Astrocyte (in vitro differentiated cells and primary cell): ENCODE results near the gene FGF9. TPM values are rescaled to one million over a fixed set of nuclear protein-coding genes. Genes with fewer than 3 reads are reported as not detected.

Source experiments
- DNase-seq: peaks from one replicate; pipeline ENCODE4 v3.0.0-alpha.2; 2010; ENCODE audit warnings: low read depth
- FAIRE-seq: peaks from 2 replicates; lab custom pipeline; 2011; peaks lifted over from hg19 to GRCh38; lab: Jason Lieb, UNC
- H2AFZ ChIP-seq: 2 replicates; pipeline ENCODE4 v1.6.0; 2012; ENCODE audit warnings: low read depth, low read length, inconsistent platforms
- H3K27ac ChIP-seq: 2 replicates; pipeline ENCODE4 v1.5.1; 2011; ENCODE audit warnings: low read depth, low read length, inconsistent platforms
- H3K27me3 ChIP-seq: 2 replicates; pipeline ENCODE4 v1.6.0; 2011; ENCODE audit warnings: low read length, inconsistent platforms; ENCODE audit not compliant: insufficient read depth
- H3K36me3 ChIP-seq: 2 replicates; pipeline ENCODE4 v1.5.1; 2011; ENCODE audit warnings: low read length, inconsistent platforms; ENCODE audit not compliant: insufficient read depth
- H3K4me1 ChIP-seq: 2 replicates; pipeline ENCODE4 v1.5.1; 2011; ENCODE audit warnings: low read length, inconsistent platforms; ENCODE audit not compliant: insufficient read depth
- H3K4me2 ChIP-seq: 2 replicates; pipeline ENCODE4 v1.6.0; 2012; ENCODE audit warnings: low read length, inconsistent platforms
- H3K4me3 ChIP-seq: 2 replicates; pipeline ENCODE4 v1.5.1; 2011; ENCODE audit warnings: low read depth, mild to moderate bottlenecking, low read length, inconsistent platforms; ENCODE audit not compliant: insufficient read depth
- H3K79me2 ChIP-seq: 2 replicates; pipeline ENCODE4 v1.6.0; 2012; ENCODE audit warnings: mild to moderate bottlenecking, low read length, inconsistent platforms; ENCODE audit not compliant: insufficient read depth
- H3K9ac ChIP-seq: 2 replicates; pipeline ENCODE4 v1.6.0; 2012; ENCODE audit warnings: mild to moderate bottlenecking, low read length, inconsistent platforms
- H3K9me3 ChIP-seq: 2 replicates; pipeline ENCODE4 v1.5.1; 2012; ENCODE audit warnings: low read depth, mild to moderate bottlenecking, low read length, inconsistent platforms; ENCODE audit not compliant: insufficient read depth
- H4K20me1 ChIP-seq: 2 replicates; pipeline ENCODE4 v1.6.0; 2012; ENCODE audit warnings: low read length, inconsistent platforms; ENCODE audit not compliant: insufficient read depth
- H3K27ac Mint-ChIP-seq: one replicate; pipeline ENCODE4 v1.8.0; 2021; ENCODE audit warnings: mild to moderate bottlenecking, mixed read lengths; ENCODE audit not compliant: unreplicated experiment
- H3K27me3 Mint-ChIP-seq: one replicate; pipeline ENCODE4 v1.8.0; 2021; ENCODE audit warnings: low read depth, mixed read lengths; ENCODE audit not compliant: unreplicated experiment
- H3K36me3 Mint-ChIP-seq: one replicate; pipeline ENCODE4 v1.8.0; 2021; ENCODE audit warnings: low read depth, mixed read lengths; ENCODE audit not compliant: unreplicated experiment
- H3K4me1 Mint-ChIP-seq: one replicate; pipeline ENCODE4 v1.8.0; 2021; ENCODE audit warnings: low read depth, mixed read lengths; ENCODE audit not compliant: unreplicated experiment
- H3K4me3 Mint-ChIP-seq: one replicate; pipeline ENCODE4 v1.8.0; 2021; ENCODE audit warnings: mild to moderate bottlenecking, moderate library complexity, mixed read lengths; ENCODE audit not compliant: unreplicated experiment
- H3K9me3 Mint-ChIP-seq: one replicate; pipeline ENCODE4 v1.8.0; 2021; ENCODE audit warnings: mild to moderate bottlenecking, mixed read lengths; ENCODE audit not compliant: unreplicated experiment
- EZH2 ChIP-seq: IDR thresholded peaks from 2 replicates; pipeline ENCODE4 v1.6.1; 2012; ENCODE audit warnings: mild to moderate bottlenecking, low read length, inconsistent platforms; ENCODE audit not compliant: insufficient read depth
- total RNA-seq: library from RNA; stranded (reverse); gene quantifications from 2 replicates; pipeline ENCODE4 v1.2.1, GENCODE V29; 2021
- TF ChIP-seq, protein P1 (sequence below): IDR thresholded peaks from 2 replicates; pipeline ENCODE4 v1.5.1; 2011; ENCODE audit warnings: low read depth, mild to moderate bottlenecking, inconsistent platforms, low read length, moderate library complexity; ENCODE audit not compliant: insufficient read depth

The FGF9 gene
- total RNA-seq, 1 donor from 2014 or later = 0.27 TPM

GRCh38 chr13:21707586-21707985 is 36.7 kb downstream of the FGF9 start:
- no peak for DNase-seq
- H3K4me3 Mint-ChIP-seq = no peak overlapping the region
- no peaks in the 10 kb centered on the region for H3K4me1 Mint-ChIP-seq

DNA sequence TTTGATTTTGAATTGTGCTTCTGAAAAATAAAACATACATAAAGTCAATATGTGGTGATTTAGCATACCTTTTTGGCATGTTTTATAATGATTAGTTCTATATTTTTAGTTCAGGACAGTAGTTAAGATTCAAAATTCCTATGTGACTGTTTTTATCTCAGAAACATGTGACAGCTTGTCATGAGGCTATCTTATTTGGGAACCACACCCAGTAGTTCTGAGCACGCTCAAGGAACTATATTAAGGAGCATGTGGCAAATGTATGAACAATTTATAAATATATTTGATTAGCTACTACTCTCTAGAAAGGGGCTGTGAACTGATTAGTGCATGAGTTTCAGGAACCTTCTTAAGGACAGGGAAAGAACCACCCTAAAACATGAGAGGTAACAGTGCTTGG is 38.8 kb downstream of the FGF9 start:
- Mint-ChIP-seq H3K4me1 (no peaks in the 10 kb centered on the region), H3K27ac (no peak overlapping the region), H3K4me3 (no peak overlapping the region), H3K27me3 (peaks cover 2% of the 10 kb centered on the region), H3K9me3 (peaks cover 9% of the 10 kb centered on the region), H3K36me3 (no peaks in the 10 kb centered on the region)
- Histone ChIP-seq H3K4me3 (no peak overlapping the region), H3K4me1 (no peaks in the 10 kb centered on the region), H3K4me2 (no peak overlapping the region), H3K9me3 (no peaks in the 10 kb centered on the region), H3K9ac (no peak overlapping the region), H3K79me2 (no peaks in the 10 kb centered on the region), H4K20me1 (no peaks in the 10 kb centered on the region), H3K27me3 (no peaks in the 10 kb centered on the region), H3K36me3 (no peaks in the 10 kb centered on the region), H3K27ac (no peak overlapping the region), H2AFZ (no peak overlapping the region)
- TF ChIP-seq EZH2 = no peak
- TF ChIP-seq, protein P1, sequence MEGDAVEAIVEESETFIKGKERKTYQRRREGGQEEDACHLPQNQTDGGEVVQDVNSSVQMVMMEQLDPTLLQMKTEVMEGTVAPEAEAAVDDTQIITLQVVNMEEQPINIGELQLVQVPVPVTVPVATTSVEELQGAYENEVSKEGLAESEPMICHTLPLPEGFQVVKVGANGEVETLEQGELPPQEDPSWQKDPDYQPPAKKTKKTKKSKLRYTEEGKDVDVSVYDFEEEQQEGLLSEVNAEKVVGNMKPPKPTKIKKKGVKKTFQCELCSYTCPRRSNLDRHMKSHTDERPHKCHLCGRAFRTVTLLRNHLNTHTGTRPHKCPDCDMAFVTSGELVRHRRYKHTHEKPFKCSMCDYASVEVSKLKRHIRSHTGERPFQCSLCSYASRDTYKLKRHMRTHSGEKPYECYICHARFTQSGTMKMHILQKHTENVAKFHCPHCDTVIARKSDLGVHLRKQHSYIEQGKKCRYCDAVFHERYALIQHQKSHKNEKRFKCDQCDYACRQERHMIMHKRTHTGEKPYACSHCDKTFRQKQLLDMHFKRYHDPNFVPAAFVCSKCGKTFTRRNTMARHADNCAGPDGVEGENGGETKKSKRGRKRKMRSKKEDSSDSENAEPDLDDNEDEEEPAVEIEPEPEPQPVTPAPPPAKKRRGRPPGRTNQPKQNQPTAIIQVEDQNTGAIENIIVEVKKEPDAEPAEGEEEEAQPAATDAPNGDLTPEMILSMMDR = no peak
- DNase-seq (no peak), FAIRE-seq (no peak)

More at GRCh38 chr13:21707586-21707985, 36.7 kb downstream of the FGF9 start:
- no peak overlapping the region for H3K9ac ChIP-seq
- H3K9me3 Mint-ChIP-seq = peaks cover 9% of the 10 kb centered on the region
- H3K4me2 ChIP-seq = no peak overlapping the region
- no peaks in the 10 kb centered on the region for H3K27me3 ChIP-seq
- H3K27me3 Mint-ChIP-seq = peaks cover 2% of the 10 kb centered on the region
- no peak for FAIRE-seq
- no peak overlapping the region for H2AFZ ChIP-seq
- no peaks in the 10 kb centered on the region for H4K20me1 ChIP-seq
- H3K4me3 ChIP-seq = no peak overlapping the region
- no peaks in the 10 kb centered on the region for H3K36me3 Mint-ChIP-seq
- TF ChIP-seq, protein P1 = no peak
- TF ChIP-seq EZH2 = no peak
- no peaks in the 10 kb centered on the region for H3K9me3 ChIP-seq
- H3K79me2 ChIP-seq = no peaks in the 10 kb centered on the region
- H3K27ac Mint-ChIP-seq = no peak overlapping the region
- no peaks in the 10 kb centered on the region for H3K36me3 ChIP-seq
- no peak overlapping the region for H3K27ac ChIP-seq
- H3K4me1 ChIP-seq = no peaks in the 10 kb centered on the region

- Histone ChIP-seq H3K27ac (no peak overlapping the region), H3K4me3 (no peak overlapping the region), H3K27me3 (no peaks in the 10 kb centered on the region), H4K20me1 (no peaks in the 10 kb centered on the region), H3K36me3 (no peaks in the 10 kb centered on the region), H3K4me1 (no peaks in the 10 kb centered on the region), H3K79me2 (no peaks in the 10 kb centered on the region), H3K9me3 (no peaks in the 10 kb centered on the region), H2AFZ (no peak overlapping the region), H3K9ac (no peak overlapping the region), H3K4me2 (no peak overlapping the region)
- peaks cover 9% of the 10 kb centered on the region for H3K9me3 Mint-ChIP-seq
- FAIRE-seq = no peak
- H3K4me1 Mint-ChIP-seq = no peaks in the 10 kb centered on the region
- peaks cover 2% of the 10 kb centered on the region for H3K27me3 Mint-ChIP-seq
- H3K36me3 Mint-ChIP-seq = no peaks in the 10 kb centered on the region
- H3K27ac Mint-ChIP-seq = no peak overlapping the region
- TF ChIP-seq EZH2 = no peak
- TF ChIP-seq, protein P1 = no peak
- no peak overlapping the region for H3K4me3 Mint-ChIP-seq
- DNase-seq = no peak
Observed at GRCh38 chr13:21710163-21710562, 39.3 kb downstream of the FGF9 start.
